HG03354 (cell line): Measurements from ENCODE around the gene GAMT.
"Not testable (repeated sequence)": the region's sequence is repeated elsewhere in the genome, so short reads cannot be mapped to it uniquely, and the experiment has no call there.

ENCODE experiments used
- ATAC-seq: cut with Tn5 transposase; IDR thresholded peaks from one replicate; pipeline ENCODE4 v1.9.1; 2021; ENCODE audit warnings: mild to moderate bottlenecking; ENCODE audit not compliant: unreplicated experiment, poor library complexity, severe bottlenecking

GAMT gene

GRCh38 chr19:1401138-1401888, at the start of gene GAMT:
GAMT (minus strand) TSS chr19:1401542; CDS start chr19:1401476, 66 bp downstream.
- no peak for ATAC-seq

DNA sequence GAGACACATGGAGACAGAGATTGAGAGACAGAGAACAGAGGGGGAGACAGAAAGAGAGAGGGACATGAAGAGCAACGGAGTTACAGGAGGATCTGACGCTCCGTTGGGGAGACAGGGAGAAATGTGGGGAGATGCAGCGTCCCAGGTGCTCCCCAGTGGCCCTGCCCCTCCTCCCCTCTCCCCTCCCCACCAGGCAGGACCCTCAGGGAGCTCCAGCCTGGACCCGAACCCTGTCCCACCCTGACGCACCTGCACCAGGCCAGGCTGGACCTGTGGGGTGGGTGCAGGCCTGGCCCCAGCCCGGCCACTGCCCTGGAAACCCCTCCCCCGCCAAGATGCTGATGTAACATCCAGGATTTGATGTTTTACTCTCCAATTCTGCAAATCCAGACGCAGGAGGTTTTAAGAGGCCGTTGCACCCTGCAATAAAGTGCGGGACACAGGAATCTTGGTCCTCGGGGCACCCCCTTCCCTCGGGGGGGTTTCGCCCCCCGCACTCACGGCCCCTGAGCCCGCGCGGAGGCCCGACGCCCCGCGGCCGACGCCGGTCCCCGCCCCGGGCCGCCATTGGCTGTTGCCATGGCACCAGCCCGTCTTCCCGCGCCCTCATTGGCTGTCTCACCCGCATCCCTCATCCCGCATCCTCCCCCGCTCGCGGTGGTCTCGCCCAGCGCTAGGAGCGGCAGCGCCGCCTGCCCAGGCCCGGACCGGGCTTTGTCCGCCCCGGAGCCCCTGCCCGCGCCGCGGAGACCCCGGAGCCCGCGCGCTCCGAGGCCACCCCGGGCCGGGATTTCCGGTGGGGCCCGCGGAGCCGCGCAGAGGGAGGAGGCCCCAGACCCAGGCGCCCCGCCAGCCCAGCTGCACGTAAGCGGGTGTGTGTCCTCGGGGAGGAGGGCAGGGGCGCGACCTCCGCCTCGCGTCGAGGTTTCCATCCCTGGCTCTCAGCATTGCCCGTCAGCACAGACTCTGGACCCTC, 48.4 kb upstream of the GAMT start, which contains the start of gene APC2:
Gene APC2 (plus strand): TSS at position 655 of the 976 bp plus-strand sequence. CDS start 2,881 bp downstream, outside the sequence.
- ATAC-seq, result no peak

- no peak for ATAC-seq
Observed at GRCh38 chr19:1447944-1448343, 46.6 kb upstream of the GAMT start.

DNA sequence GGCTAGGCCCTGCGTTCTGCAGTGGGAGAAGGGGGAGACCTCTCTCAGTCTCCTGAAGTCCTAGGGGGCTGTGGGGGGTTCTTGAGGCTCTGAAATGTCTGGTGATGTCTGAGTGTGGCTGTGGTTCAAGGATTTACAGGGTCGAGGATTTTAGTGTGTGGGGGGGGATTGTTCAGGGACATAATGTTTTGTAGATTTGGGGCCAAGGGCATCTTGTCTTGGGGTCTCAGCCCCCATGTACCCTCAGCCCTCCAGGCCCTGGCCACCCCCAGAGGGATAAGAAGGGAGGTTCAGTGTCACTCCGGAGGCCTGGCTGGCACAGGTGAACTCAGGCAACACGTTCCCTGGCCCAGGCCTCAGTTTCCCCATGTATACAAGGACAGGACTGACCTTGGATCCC, 46.2 kb upstream of the GAMT start:
- no peak for ATAC-seq

DNA sequence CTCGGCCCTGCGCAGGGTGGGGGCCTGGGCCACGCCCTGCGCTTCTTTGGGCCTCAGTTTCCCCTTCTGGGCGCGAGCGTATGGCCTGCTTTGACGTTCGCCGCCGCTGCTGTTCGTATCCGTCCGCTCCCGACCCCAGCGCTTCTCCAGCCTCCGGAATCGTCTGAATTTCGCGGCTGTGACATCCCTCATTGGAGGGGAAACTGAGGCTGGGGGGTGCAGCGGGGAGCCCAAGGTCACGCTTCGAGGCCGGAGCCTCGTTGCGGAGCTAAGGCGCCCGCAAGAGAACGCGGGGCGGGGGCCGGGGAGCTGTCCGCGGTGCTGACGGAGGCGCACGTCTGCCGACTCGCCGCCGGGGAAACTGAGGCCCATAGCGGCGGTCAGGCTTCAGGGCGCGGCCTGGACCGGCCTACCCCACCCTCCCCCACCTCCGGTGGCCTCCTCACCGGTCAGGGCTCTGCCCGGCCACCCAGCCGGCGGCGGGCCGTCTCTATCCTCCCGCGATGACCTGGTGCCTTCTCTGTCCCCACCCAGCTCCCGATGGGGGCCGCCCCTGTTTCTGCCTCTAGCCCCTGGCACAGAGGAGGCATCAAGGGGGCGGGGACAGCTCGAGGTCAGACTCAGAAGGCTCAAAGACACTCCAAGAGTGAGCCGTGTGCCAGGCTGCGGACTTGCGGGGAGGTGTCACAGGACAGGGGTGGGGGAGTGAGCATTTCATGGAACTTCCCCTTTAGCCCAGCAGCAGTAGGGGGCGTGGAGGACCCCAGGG, 45.6 kb upstream of the GAMT start:
- no peak for ATAC-seq

DNA sequence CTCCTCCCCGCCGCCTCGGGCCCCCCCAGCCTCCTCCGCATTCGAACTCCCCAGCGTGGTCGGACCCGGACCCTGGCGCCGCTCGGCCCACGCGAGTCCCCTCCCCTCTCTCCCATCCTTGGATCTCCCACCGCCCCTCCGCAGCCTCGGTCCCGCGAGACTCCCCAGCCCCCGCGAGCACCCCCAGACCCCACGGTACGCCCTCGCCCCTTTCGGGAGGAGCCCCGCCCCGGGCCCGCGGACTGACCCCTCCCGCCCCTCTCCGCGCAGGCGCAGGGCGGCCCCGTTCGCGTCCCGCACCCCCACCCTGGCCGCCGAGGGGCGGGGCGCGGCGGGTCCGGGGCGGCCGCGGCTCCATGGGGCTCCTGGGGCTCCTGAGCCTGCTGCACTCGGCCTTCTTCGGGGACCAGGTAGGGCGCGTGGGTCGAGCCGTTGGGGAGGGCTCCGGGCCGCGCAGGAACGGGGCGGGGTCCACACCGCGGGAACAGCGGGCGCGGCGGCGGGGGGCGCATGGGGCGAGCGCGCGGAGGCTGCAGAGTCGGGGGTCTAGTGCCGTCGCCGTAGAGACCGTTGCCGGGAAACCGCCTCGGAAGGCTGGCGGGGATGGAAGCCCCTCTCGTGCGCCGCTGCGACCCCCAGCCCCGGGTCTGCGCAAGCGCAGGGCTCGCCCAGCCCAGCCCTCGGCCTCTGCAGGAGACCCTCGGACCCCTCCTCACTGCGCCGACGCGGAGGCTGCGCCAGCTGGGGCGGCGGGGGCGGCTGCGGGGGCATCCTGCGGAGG, 44.8 kb upstream of the GAMT start:
- no peak for ATAC-seq

DNA sequence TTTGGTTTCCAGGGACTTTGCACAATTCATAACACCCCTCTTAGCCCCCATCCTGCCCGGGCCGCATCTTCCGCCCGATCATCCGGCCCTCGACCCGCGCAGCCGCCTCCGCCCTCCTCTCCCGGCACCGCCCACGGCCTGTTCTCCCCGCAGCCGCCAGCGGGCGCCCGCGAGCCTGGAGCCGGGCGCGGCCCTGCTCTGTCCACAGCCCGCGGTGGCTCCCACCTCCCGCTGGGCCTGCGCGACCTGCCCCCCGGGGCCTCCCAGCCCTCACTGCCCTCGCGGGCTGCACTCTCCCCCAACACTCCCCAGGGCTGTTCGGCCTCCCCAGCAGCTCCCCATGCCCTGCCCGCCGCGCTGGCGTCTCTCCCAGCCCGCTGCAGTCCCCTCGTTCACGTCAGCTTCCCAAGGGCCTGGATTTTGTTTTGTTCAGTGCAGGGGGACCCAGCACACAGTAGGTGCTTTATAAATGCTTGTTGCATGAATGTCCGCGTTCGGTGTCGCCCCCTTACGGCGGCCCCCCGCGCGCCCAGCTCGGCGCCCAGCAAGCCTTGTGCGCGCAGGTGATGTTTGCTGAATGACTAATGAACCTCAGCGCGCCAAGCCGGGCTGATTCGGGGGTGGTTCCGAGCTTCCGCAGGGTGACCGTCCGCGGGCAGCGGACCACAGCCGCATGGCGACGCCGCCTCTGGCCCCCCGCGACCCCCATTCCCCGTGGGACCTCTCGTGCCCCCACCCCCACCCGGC, 44.0 kb upstream of the GAMT start:
- ATAC-seq, result peak; percentile 79

DNA sequence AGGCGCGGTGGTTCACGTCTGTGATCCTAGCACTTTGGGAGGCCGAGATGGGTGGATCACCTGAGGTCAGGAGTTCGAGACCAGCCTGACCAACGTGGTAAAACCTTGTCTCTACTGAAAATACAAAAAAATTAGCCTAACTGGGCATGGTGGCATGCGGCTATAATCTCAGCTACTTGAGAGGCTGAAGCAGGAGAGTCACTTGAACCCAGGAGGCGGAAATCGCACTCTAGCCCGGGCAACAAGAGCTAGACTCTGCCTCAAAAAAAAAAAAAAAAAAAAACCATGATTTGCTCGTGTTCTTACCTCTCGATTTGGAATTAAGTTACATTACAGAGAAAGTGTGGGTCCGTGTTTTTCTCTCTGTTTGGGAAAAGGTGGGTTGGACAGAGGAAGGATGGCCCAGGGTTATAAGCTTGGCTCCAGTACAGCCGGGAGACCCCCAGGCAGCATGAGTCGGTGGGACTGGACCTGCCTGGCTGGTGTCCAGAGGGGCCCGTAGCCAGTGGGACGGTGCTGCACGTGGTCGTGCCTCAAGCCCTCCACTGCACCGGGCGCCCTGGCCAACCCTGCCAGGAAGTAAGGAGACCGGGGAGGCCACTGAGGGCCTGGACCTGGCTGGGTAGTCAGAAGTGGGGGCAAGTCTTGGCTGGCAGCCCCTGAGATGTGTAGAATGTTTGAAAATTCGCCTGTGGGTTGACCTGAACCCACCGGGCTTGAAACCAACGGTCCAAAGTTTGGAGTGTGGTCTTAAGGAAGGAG, 40.5 kb upstream of the GAMT start:
- no peak for ATAC-seq

DNA sequence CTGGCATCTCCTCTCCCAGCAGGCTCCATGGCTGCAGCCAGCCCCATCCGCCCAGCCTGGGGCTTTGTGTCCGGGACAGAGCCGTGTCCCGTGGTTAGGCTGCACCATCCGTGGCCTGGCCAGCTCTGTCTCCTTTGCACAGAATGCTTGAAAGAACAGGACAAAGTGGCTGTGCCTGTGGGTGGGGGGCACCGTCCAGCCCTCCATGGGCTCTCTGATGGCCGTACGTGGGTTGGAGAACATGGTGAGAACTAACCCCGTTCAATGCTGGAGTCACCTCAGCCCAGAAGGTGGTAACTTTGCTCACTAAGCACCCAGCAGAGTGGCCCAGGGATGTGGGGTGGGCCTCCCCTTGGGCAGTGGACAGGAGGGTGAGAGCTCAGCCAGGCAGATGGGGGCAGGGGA, 39.7 kb upstream of the GAMT start:
- ATAC-seq, result no peak

GRCh38 chr19:1440418-1440801, 39.1 kb upstream of the GAMT start:
- no peak for ATAC-seq

DNA sequence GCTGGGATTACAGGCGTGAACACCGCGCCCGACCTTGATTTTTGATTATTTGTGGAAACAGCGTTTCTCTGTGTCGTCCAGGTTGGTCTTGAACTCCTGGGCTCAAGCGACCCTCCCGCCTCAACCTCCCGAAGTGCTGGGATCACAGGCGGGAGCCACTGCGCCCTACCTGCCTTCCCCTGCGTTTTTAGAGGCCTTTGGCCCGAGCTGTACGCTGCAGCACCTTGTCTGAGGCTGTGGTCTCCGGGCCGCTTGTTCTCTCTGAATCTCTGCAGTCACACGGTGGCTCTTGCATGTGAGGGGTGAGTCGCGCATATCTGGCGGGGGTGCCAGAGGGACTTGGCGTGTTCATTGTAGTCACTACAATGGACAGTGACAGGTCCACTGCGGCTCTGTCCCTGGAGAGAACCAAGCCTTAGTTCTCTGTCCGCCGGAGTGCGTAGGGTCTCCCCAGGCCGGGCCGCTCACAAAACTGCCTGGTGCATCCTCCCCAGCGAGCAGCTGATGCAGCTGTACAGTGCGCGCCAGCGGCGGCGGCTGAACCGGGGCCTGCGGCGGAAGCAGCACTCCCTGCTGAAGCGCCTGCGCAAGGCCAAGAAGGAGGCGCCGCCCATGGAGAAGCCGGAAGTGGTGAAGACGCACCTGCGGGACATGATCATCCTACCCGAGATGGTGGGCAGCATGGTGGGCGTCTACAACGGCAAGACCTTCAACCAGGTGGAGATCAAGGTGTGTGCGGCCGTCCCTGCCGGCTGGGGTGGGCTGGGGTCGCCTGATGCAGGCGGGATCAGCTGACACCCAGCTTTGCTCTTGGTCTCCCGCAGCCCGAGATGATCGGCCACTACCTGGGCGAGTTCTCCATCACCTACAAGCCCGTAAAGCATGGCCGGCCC, 38.4 kb upstream of the GAMT start:
- ATAC-seq, result not testable (repeated sequence)

DNA sequence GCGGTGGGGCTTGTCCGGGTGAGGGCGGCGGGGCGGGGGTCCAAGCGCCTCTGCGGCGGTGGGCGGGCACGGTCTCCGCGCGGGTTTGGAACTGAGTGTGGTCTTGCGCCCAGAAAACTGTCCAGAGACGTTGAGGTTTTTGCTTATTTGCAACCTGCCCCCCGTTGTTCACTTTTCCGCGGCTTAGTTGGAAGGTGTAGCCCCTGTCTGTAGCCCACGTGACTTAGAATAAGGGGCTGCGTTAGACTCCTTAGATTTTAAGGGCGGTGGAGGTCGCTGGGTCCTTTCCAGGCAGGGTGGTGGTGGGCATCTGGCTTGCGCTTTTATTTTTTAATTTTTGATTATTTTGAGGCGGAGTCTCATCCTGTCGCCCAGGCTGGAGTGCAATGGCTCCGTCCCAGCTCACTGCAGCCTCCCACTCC, 37.6 kb upstream of the GAMT start:
- ATAC-seq, result peak; percentile 2

DNA sequence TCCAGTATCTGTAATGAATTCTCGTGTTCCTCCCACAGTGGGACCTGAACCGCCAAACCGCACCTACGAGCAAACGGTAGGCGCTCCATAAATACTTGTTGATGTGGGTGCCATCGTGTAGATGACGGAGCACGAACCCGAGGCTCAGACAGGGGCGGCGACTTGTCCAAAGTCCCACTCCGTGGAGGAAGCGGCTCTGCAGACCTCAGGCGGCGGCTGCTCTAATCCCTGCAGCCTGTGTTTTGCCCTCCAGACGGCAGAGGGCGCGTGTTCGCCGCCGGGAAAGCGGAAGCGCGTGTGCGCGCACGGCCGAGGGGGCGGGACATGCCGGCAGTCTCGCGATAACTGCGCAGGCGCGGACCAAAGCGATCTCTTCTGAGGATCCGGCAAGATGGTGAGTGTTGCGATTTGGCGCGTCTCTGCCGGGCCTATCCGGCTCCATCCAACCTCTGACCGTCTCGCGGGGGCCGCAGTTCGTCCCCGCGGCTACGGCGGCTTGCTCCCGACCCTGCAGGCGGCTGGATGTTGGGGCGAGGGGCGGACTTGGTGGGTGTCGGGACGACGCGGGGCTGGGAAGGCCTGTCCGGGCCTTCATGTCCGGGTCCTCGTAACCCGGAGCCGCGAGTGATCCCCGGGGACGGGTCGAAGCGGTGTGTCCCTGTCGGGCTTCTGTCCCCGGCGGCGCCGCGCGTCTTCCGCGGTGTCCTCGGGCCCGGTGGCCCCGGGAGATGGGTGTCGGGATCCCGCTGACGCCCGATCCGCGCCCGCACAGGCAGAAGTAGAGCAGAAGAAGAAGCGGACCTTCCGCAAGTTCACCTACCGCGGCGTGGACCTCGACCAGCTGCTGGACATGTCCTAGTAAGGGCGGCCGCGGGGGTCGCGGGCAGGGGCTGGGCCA, 36.9 kb upstream of the GAMT start, which contains the start of gene RPS15:
Gene RPS15 (plus strand): TSS at position 362 of the 898 bp plus-strand sequence. CDS start 30 bp downstream, at position 392.
- ATAC-seq, result peak; percentile 85

GRCh38 chr19:1437609-1438008, 36.3 kb upstream of the GAMT start:
- ATAC-seq, result no peak

GRCh38 chr19:1435378-1435989, 34.1 kb upstream of the GAMT start:
- ATAC-seq, result no peak
